ENCODE results near the gene LILRA5.
"Not testable (repeated sequence)": the region's sequence is repeated elsewhere in the genome, so short reads cannot be mapped to it uniquely, and the experiment has no call there.

The LILRA5 gene

GRCh38 chr19:54335164-54335563, 22.2 kb upstream of the LILRA5 start:
- no peak for DNase-seq (ENCODE audit: extremely low read depth in 1 of 2, low read depth in 1 of 2)

GRCh38 chr19:54333586-54334298, 20.8 kb upstream of the LILRA5 start:
- DNase-seq (ENCODE audit: extremely low read depth in 1 of 2, low read depth in 1 of 2): no peak

- DNase-seq (ENCODE audit: extremely low read depth in 1 of 2, low read depth in 1 of 2): no peak
Observed at GRCh38 chr19:54332149-54332548, 19.2 kb upstream of the LILRA5 start.

- no peak for DNase-seq (ENCODE audit: extremely low read depth in 1 of 2, low read depth in 1 of 2)
Observed at GRCh38 chr19:54331626-54332025, 18.7 kb upstream of the LILRA5 start.

GRCh38 chr19:54329476-54330165, 16.7 kb upstream of the LILRA5 start:
- DNase-seq (ENCODE audit: extremely low read depth in 1 of 2, low read depth in 1 of 2): no peak

- not testable (repeated sequence) for DNase-seq (ENCODE audit: extremely low read depth in 1 of 2, low read depth in 1 of 2)
Observed at GRCh38 chr19:54328781-54329180, 15.8 kb upstream of the LILRA5 start.

- DNase-seq (ENCODE audit: extremely low read depth in 1 of 2, low read depth in 1 of 2): no peak
Observed at GRCh38 chr19:54325631-54326030, 12.7 kb upstream of the LILRA5 start.

GRCh38 chr19:54325194-54325621, 12.2 kb upstream of the LILRA5 start:
- DNase-seq (ENCODE audit: extremely low read depth in 1 of 2, low read depth in 1 of 2): peak in 1 of 2 donors; percentile 23

- DNase-seq (ENCODE audit: extremely low read depth in 1 of 2, low read depth in 1 of 2): no peak
Observed at GRCh38 chr19:54324071-54324470, 11.1 kb upstream of the LILRA5 start.

- DNase-seq (ENCODE audit: extremely low read depth in 1 of 2, low read depth in 1 of 2): not testable (repeated sequence)
Observed at GRCh38 chr19:54322934-54323333, 10.0 kb upstream of the LILRA5 start.

- DNase-seq (ENCODE audit: extremely low read depth in 1 of 2, low read depth in 1 of 2): not testable (repeated sequence)
Observed at GRCh38 chr19:54322295-54322694, 9.3 kb upstream of the LILRA5 start.

- no peak for DNase-seq (ENCODE audit: extremely low read depth in 1 of 2, low read depth in 1 of 2)
Observed at GRCh38 chr19:54319892-54320670, 7.1 kb upstream of the LILRA5 start.

- no peak for DNase-seq (ENCODE audit: extremely low read depth in 1 of 2, low read depth in 1 of 2)
Observed at GRCh38 chr19:54319049-54319448, 6.1 kb upstream of the LILRA5 start.

GRCh38 chr19:54317965-54318240, 4.9 kb upstream of the LILRA5 start:
- no peak for DNase-seq (ENCODE audit: extremely low read depth in 1 of 2, low read depth in 1 of 2)

- no peak for DNase-seq (ENCODE audit: extremely low read depth in 1 of 2, low read depth in 1 of 2)
Observed at GRCh38 chr19:54317108-54317964, 4.4 kb upstream of the LILRA5 start.

- DNase-seq (ENCODE audit: extremely low read depth in 1 of 2, low read depth in 1 of 2): no peak
Observed at GRCh38 chr19:54316746-54317107, 3.8 kb upstream of the LILRA5 start.

- DNase-seq (ENCODE audit: extremely low read depth in 1 of 2, low read depth in 1 of 2): no peak
Observed at GRCh38 chr19:54315956-54316355, 3.0 kb upstream of the LILRA5 start.

- no peak for DNase-seq (ENCODE audit: extremely low read depth in 1 of 2, low read depth in 1 of 2)
Observed at GRCh38 chr19:54312011-54312410, 955 bp downstream of the LILRA5 start.

- no peak for DNase-seq (ENCODE audit: extremely low read depth in 1 of 2, low read depth in 1 of 2)
Observed at GRCh38 chr19:54311486-54311885, 1.5 kb downstream of the LILRA5 start.

- no peak for DNase-seq (ENCODE audit: extremely low read depth in 1 of 2, low read depth in 1 of 2)
Observed at GRCh38 chr19:54310543-54310942, 2.4 kb downstream of the LILRA5 start.

- no peak for DNase-seq (ENCODE audit: extremely low read depth in 1 of 2, low read depth in 1 of 2)
Observed at GRCh38 chr19:54309811-54310210, 3.2 kb downstream of the LILRA5 start.
